GM12878 (cell line): ENCODE results near the gene KRT75. TPM values are rescaled to one million over a fixed set of nuclear protein-coding genes. Genes with fewer than 3 reads are reported as not detected.

Source experiments
- ATAC-seq: fragments of 200-7000 bp; cut with Tn5 transposase; 3 replicates; pipeline ENCODE4 v1.9.1; 2020; ENCODE audit warnings: mild to moderate bottlenecking, moderate library complexity
- BruUV-seq: library from RNA; stranded (reverse); fragments of 400-500 nt; replicated peaks from 2 replicates; lab custom pipeline; 2021; lab: Mats Ljungman, UMichigan
- CTCF ChIA-PET: fragments of 300-600 bp; sonication (Branson Sonifier 250); formaldehyde crosslinking; extraction: SDS; loops from one replicate; lab custom pipeline; 2021; ENCODE audit warnings: inconsistent platforms; lab: Yijun Ruan, JAX
- POLR2A ChIA-PET: fragments of 350-600 bp; formaldehyde crosslinking; extraction: SDS; loops from one replicate; lab custom pipeline; 2021; ENCODE audit warnings: inconsistent platforms; lab: Charles Lee
- RAD21 ChIA-PET: fragments of 300-600 bp; sonication (Branson Sonifier 250); formaldehyde crosslinking; loops from one replicate; lab custom pipeline; 2023; ENCODE audit warnings: antibody characterized with exemption; ENCODE audit not compliant: unreplicated experiment; lab: Charles Lee
- SMC1A ChIA-PET: fragments of 300-600 bp; sonication (Branson Sonifier 250); formaldehyde crosslinking; loops from one replicate; lab custom pipeline; 2023; ENCODE audit not compliant: unreplicated experiment, uncharacterized antibody; lab: Charles Lee
- DNase-seq: peaks from one replicate; pipeline ENCODE4 v3.0.0-alpha.2; 2011; ENCODE audit warnings: low read depth, low spot score
- FAIRE-seq: peaks from 3 replicates; lab custom pipeline; 2011; peaks lifted over from hg19 to GRCh38; lab: Jason Lieb, UNC
- H2AFZ ChIP-seq: 2 replicates; pipeline ENCODE4 v1.6.0; 2011; ENCODE audit warnings: low read depth, low read length, control low read depth; ENCODE audit not compliant: control insufficient read depth
- H3K27ac ChIP-seq: 2 replicates; pipeline ENCODE4 v1.5.1; 2011; ENCODE audit warnings: control low read depth; ENCODE audit not compliant: control insufficient read depth, insufficient read depth
- H3K27me3 ChIP-seq, 2 experiments: replicated peaks in 1 of 2; 2 replicates each; pipeline versions ENCODE4 v1.6.0 to v1.6.1; 2011; ENCODE audit warnings: low read length in 1 of 2; ENCODE audit not compliant: control insufficient read depth in 2 of 2, insufficient read depth in 2 of 2
- H3K36me3 ChIP-seq, 2 experiments: 2 replicates each; pipeline ENCODE4 v1.5.1; 2011; ENCODE audit warnings: low read length in 1 of 2; ENCODE audit not compliant: control insufficient read depth in 2 of 2, insufficient read depth in 2 of 2
- H3K4me1 ChIP-seq: 2 replicates; pipeline ENCODE4 v1.6.1; 2011; ENCODE audit warnings: mild to moderate bottlenecking, low read length, moderate library complexity, mixed read lengths; ENCODE audit not compliant: control insufficient read depth, insufficient read depth
- H3K4me2 ChIP-seq: 2 replicates; pipeline ENCODE4 v1.6.0; 2011; ENCODE audit warnings: control low read depth; ENCODE audit not compliant: control insufficient read depth, insufficient read depth
- H3K4me3 ChIP-seq: fragments of 200-600 bp; sonication (generic); 2 replicates; pipeline ENCODE4 v1.5.1; 2016
- H3K79me2 ChIP-seq: 2 replicates; pipeline ENCODE4 v1.6.0; 2011; ENCODE audit warnings: low read length; ENCODE audit not compliant: control insufficient read depth, insufficient read depth
- H3K9ac ChIP-seq: 2 replicates; pipeline ENCODE4 v1.8.0; 2011; ENCODE audit warnings: low read length, control low read depth, mixed read lengths; ENCODE audit not compliant: control insufficient read depth, insufficient read depth
- H3K9me3 ChIP-seq: replicated peaks from 3 replicates; pipeline ENCODE4 v1.5.1; 2011; ENCODE audit warnings: mild to moderate bottlenecking, low read length; ENCODE audit not compliant: control insufficient read depth, insufficient read depth
- H4K20me1 ChIP-seq: 2 replicates; pipeline ENCODE4 v1.6.0; 2011; ENCODE audit not compliant: control insufficient read depth, insufficient read depth
- CEBPZ ChIP-seq: fragments of 150-350 bp; IDR thresholded peaks from 2 replicates; pipeline ENCODE4 v1.6.1; 2016; ENCODE audit warnings: low read depth, low read length
- ELK1 ChIP-seq: IDR thresholded peaks from 2 replicates; pipeline ENCODE4 v1.6.1; 2012; ENCODE audit warnings: low read depth, low read length, improper control_type of control experiment
- KLF5 ChIP-seq: fragments of 450-650 bp; IDR thresholded peaks from 2 replicates; pipeline ENCODE4 v1.6.1; 2014; ENCODE audit warnings: mild to moderate bottlenecking; ENCODE audit not compliant: partially characterized antibody
- MXI1 ChIP-seq: fragments of 150-350 bp; IDR thresholded peaks from 2 replicates; pipeline ENCODE4 v1.6.1; 2011; ENCODE audit warnings: low read depth, mild to moderate bottlenecking, inconsistent platforms, low read length, improper control_type of control experiment
- NR2F1 ChIP-seq: fragments of 450-650 bp; conservative IDR thresholded peaks from 2 replicates; pipeline ENCODE4 v1.6.1; 2017; ENCODE audit warnings: mild to moderate bottlenecking
- PAX5 ChIP-seq: IDR thresholded peaks from 2 replicates; pipeline ENCODE4 v1.6.1; 2011; ENCODE audit warnings: low read depth, low read length, borderline replicate concordance
- PAX8 ChIP-seq: fragments of 450-650 bp; IDR thresholded peaks from 2 replicates; pipeline ENCODE4 v1.6.1; 2017; ENCODE audit warnings: mild to moderate bottlenecking, moderate library complexity
- RUNX3 ChIP-seq: IDR thresholded peaks from 2 replicates; pipeline ENCODE4 v1.6.1; 2012; ENCODE audit warnings: low read length, inconsistent platforms
- STAT1 ChIP-seq: fragments of 450-650 bp; conservative IDR thresholded peaks from 2 replicates; pipeline ENCODE4 v1.6.1; 2014; ENCODE audit warnings: antibody characterized with exemption, mild to moderate bottlenecking
- STAT3 ChIP-seq: IDR thresholded peaks from 2 replicates; pipeline ENCODE4 v1.6.1; 2011; ENCODE audit warnings: low read depth, low read length, improper control_type of control experiment
- TCF12 ChIP-seq: IDR thresholded peaks from 2 replicates; pipeline ENCODE4 v1.6.1; 2011; ENCODE audit warnings: low read depth, mild to moderate bottlenecking, low read length
- TCF7 ChIP-seq: IDR thresholded peaks from 2 replicates; pipeline ENCODE4 v1.6.1; 2014; ENCODE audit warnings: antibody characterized with exemption, borderline replicate concordance
- ZBED1 ChIP-seq: IDR thresholded peaks from 2 replicates; pipeline ENCODE4 v1.6.1; 2016; ENCODE audit warnings: borderline replicate concordance
- WGBS: methylation state at CpG from one replicate; pipeline ENCODE4 v1.1.6; 2016; ENCODE audit warnings: low lambda C conversion rate; ENCODE audit not compliant: insufficient replicate concordance, insufficient coverage; ENCODE audit errors: missing lambda C conversion rate; 5-methylcytosine and 5-hydroxymethylcytosine counted together
- in situ Hi-C: fragments of 300-500 bp; cut with MboI; formaldehyde crosslinking; loops from 9 replicates; pipeline ENCODE4 v1.14.3; 2018; ENCODE audit warnings: mixed read lengths
- intact Hi-C: fragments of 100-400 bp; cut with micrococcal nuclease; formaldehyde crosslinking; loops from one replicate; pipeline ENCODE4 v1.14.2; 2022; ENCODE audit not compliant: unreplicated experiment
- polyA plus RNA-seq, 11 experiments: library from polyadenylated mRNA; depleted of rRNA in 4 of 11; unstranded in 6 of 11; stranded (reverse) in 5 of 11; fragments of >200 nt; fragmentation: Nextera tagmentation in 4 of 11; fragmentation: Illumina TruSeq in 1 of 11; extraction: Ambion mirVana in 4 of 11; extraction: Trizol in 1 of 11; gene quantifications; 1 replicate in 1 of 11; 2 replicates in 10 of 11; pipeline versions ENCODE4 v1.2.1 to v1.2.3, GENCODE V29; 2011 to 2016; ENCODE audit warnings: inconsistent platforms in 2 of 11, missing spikeins in 2 of 11, low read depth in 1 of 11
- total RNA-seq, 4 experiments: library from RNA; depleted of rRNA in 3 of 4; stranded (reverse); fragments of >200 nt in 3 of 4; fragmentation: Illumina TruSeq in 1 of 4; extraction: Trizol in 1 of 4; gene quantifications; 2 replicates each; pipeline versions ENCODE4 v1.2.1 to v1.2.3, GENCODE V29; 2013 to 2021
- TF ChIP-seq, protein P1 (sequence below): fragments of 450-650 bp; formaldehyde crosslinking; IDR thresholded peaks from 2 replicates; pipeline ENCODE4 v1.5.0; 2022; ENCODE audit warnings: mild to moderate bottlenecking, missing genetic modification characterization

The KRT75 gene
- total and polyA plus RNA-seq, 10 of the 15 experiments (the other 5 are each of a cell fraction or from before 2014, with no cell fraction given), result not detected

GRCh38 chr12:52435659-52435999, 1.5 kb upstream of the KRT75 start:
- Histone ChIP-seq H3K4me1 (no peaks in the 10 kb centered on the region), H3K27ac (no peak overlapping the region), H2AFZ (no peak overlapping the region), H3K9ac (no peak overlapping the region), H3K4me3 (no peak overlapping the region), H3K4me2 (no peak overlapping the region), H3K79me2 (no peaks in the 10 kb centered on the region), H3K36me3 (no peaks in the 10 kb centered on the region), H3K9me3 (no peaks in the 10 kb centered on the region), H4K20me1 (no peaks in the 10 kb centered on the region), H3K27me3 (peaks cover 0 to 1% of the 10 kb centered on the region in 2 experiments; a peak in 3 of 4 replicates)
- DNase-seq, result no peak
- BruUV-seq, result no TSS peak
- ChIA-PET CTCF (interaction anchor here (0.7 kb wide), 1 partner anchor 32 kb away, joined by 3 read pairs; no protein-coding TSS in a partner anchor), RAD21 (no interaction called here), SMC1A (no interaction called here), POLR2A (no interaction called here)
- no peak for FAIRE-seq
- intact Hi-C loops (no loop called here), in situ Hi-C loops (no loop called here)
- TF ChIP-seq TCF7, result no peak
- no peak for TF ChIP-seq STAT3
- TF ChIP-seq, protein P1, sequence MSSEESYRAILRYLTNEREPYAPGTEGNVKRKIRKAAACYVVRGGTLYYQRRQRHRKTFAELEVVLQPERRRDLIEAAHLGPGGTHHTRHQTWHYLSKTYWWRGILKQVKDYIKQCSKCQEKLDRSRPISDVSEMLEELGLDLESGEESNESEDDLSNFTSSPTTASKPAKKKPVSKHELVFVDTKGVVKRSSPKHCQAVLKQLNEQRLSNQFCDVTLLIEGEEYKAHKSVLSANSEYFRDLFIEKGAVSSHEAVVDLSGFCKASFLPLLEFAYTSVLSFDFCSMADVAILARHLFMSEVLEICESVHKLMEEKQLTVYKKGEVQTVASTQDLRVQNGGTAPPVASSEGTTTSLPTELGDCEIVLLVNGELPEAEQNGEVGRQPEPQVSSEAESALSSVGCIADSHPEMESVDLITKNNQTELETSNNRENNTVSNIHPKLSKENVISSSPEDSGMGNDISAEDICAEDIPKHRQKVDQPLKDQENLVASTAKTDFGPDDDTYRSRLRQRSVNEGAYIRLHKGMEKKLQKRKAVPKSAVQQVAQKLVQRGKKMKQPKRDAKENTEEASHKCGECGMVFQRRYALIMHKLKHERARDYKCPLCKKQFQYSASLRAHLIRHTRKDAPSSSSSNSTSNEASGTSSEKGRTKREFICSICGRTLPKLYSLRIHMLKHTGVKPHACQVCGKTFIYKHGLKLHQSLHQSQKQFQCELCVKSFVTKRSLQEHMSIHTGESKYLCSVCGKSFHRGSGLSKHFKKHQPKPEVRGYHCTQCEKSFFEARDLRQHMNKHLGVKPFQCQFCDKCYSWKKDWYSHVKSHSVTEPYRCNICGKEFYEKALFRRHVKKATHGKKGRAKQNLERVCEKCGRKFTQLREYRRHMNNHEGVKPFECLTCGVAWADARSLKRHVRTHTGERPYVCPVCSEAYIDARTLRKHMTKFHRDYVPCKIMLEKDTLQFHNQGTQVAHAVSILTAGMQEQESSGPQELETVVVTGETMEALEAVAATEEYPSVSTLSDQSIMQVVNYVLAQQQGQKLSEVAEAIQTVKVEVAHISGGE (CRISPR knock-in tag), result no peak
- no peak for TF ChIP-seq TCF12
- TF ChIP-seq PAX5, result no peak
- TF ChIP-seq KLF5, result no peak
- no peak for TF ChIP-seq STAT1
- TF ChIP-seq MXI1, result no peak
- TF ChIP-seq NR2F1, result no peak
- TF ChIP-seq PAX8, result no peak
- TF ChIP-seq RUNX3, result no peak
- TF ChIP-seq ZBED1, result no peak
- no peak for TF ChIP-seq CEBPZ
- TF ChIP-seq ELK1, result no peak
- no peak for ATAC-seq
- WGBS, result 60% methylated on average over 6 of the region's 6 CpGs
